ENCODE results near the gene SNX12. TPM values are rescaled to one million over a fixed set of nuclear protein-coding genes. Genes with fewer than 3 reads are reported as not detected.

The SNX12 gene
- total and polyA plus RNA-seq, 2 of the 4 experiments (the other 2 are of a cell fraction) = 59.9 to 63.0 TPM

DNA sequence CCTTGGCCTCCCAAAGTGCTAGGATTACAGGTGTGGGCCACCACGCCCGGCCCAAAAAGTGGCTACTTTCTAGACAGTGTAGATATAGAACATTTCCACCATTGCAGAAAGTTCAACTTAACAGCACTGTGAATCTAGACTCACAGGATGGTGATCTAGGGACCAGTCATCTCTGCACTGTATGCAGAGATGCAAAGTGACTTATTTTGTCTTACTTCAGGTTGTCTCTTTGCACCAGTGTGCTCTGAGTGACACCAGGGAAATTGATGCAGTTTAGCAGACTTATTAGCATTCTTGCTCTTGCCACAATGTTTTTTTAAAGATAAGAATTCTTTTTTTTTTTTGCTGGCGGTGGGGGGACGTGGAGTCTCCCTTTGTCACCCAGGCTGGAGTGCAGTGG is 14.7 kb upstream of the SNX12 start:
- 80% methylated on average over 1 of the region's 4 CpGs; no CpG with 5 or more reads in 1 of the 2 experiments for WGBS, 2 experiments (ENCODE audit: extremely low coverage in 2 of 2, insufficient read length in 1 of 2)
- H3K9me1 ChIP-seq (ENCODE audit: insufficient read depth, low read length) = no peaks in the 10 kb centered on the region
- no peak for ATAC-seq (ENCODE audit: low read depth)
- H4K20me1 ChIP-seq (ENCODE audit: insufficient read depth, low read length) = no peaks in the 10 kb centered on the region
- H3K4me3 ChIP-seq (ENCODE audit: insufficient read depth, low read depth, low read length) = no peak overlapping the region
- H3K79me1 ChIP-seq (ENCODE audit: low read depth in 1 of 2, low read length in 2 of 2) = no peaks in the 10 kb centered on the region
- H3K14ac ChIP-seq (replicated peaks; ENCODE audit: low read depth, low read length) = no peak overlapping the region
- no peak overlapping the region for H4K8ac ChIP-seq (ENCODE audit: low read depth in 2 of 2, low read length in 2 of 2)
- no peak overlapping the region for H3K27ac ChIP-seq (ENCODE audit: insufficient read depth, low read length)
- no peak overlapping the region for H3K23ac ChIP-seq (ENCODE audit: low read depth, low read length)
- no peak overlapping the region for H2AK5ac ChIP-seq (ENCODE audit: low read depth, low read length)
- TF ChIP-seq RCOR1 (IDR thresholded peaks at IDR 0.05; ENCODE audit: insufficient replicate concordance, low read length) (no peak), POLR2A (IDR thresholded peaks at IDR 0.05; ENCODE audit: low read depth, low read length) (no peak), RFX5 (IDR thresholded peaks at IDR 0.05; ENCODE audit: low read depth, low read length) (no peak)
- no peak overlapping the region for H3K56ac ChIP-seq (ENCODE audit: extremely low read depth, insufficient read depth, low read length)
- BruUV-seq (replicated peaks) = no TSS peak
- intact Hi-C loops (cut with micrococcal nuclease) = no loop called here
- H2AK9ac ChIP-seq (replicated peaks; ENCODE audit: low read depth, low read length, poor library complexity) = no peak overlapping the region
- in situ Hi-C loops (cut with MboI; ENCODE audit: low sequenced_read_pairs) = no loop called here
- H4K5ac ChIP-seq (ENCODE audit: low read depth, low read length) = no peak overlapping the region
- H3K4me1 ChIP-seq (ENCODE audit: control insufficient read depth, insufficient read depth, low read length) = no peaks in the 10 kb centered on the region
- no peak overlapping the region for H2BK15ac ChIP-seq (ENCODE audit: low read depth, low read length)
- H3K36me3 ChIP-seq (ENCODE audit: control insufficient read depth, insufficient read depth, low read length) = no peaks in the 10 kb centered on the region
- H4K91ac ChIP-seq (ENCODE audit: insufficient read depth, low read depth, low read length) = no peak overlapping the region
- no peak overlapping the region for H3K9ac ChIP-seq (ENCODE audit: low read depth, low read length)
- H2BK20ac ChIP-seq (ENCODE audit: low read depth, low read length) = no peak overlapping the region
- no peak overlapping the region for H2AFZ ChIP-seq (replicated peaks; ENCODE audit: low read length, poor library complexity)
- dilution Hi-C loops (cut with HindIII; ENCODE audit: low sequenced_read_pairs, unreplicated experiment) = no loop called here
- H3K4me2 ChIP-seq (ENCODE audit: low read depth, low read length) = no peak overlapping the region
- no peak overlapping the region for H3K18ac ChIP-seq (ENCODE audit: low read depth, low read length)
- ChIA-PET CTCF (no interaction called here), POLR2A (ENCODE audit: unreplicated experiment) (no interaction called here)
- H2BK120ac ChIP-seq (ENCODE audit: low read depth, low read length) = no peak overlapping the region
- DNase-seq = no peak
- H3K4ac ChIP-seq (ENCODE audit: low read depth, low read length) = no peak overlapping the region
- peaks cover 5% of the 10 kb centered on the region for H3K27me3 ChIP-seq (ENCODE audit: control insufficient read depth, insufficient read depth, low read length)
- H2BK5ac ChIP-seq (ENCODE audit: low read depth, low read length, poor library complexity, severe bottlenecking) = no peak overlapping the region
- no peaks in the 10 kb centered on the region for H3K9me3 ChIP-seq (ENCODE audit: control insufficient read depth, insufficient read depth, low read length)
